HEK293 (cell line): ENCODE results near the gene HECTD3.
"Not testable (repeated sequence)": the region's sequence is repeated elsewhere in the genome, so short reads cannot be mapped to it uniquely, and the experiment has no call there.

Source experiments
- CTCF ChIP-seq: fragments of 450-650 bp; formaldehyde crosslinking; IDR thresholded peaks from 2 replicates; pipeline ENCODE4 v1.5.1; 2016; ENCODE audit warnings: missing biosample characterization, missing genetic modification characterization
- PRDM2 ChIP-seq: fragments of 450-650 bp; formaldehyde crosslinking; IDR thresholded peaks from 2 replicates; pipeline ENCODE4 v1.5.1; 2016; ENCODE audit warnings: missing biosample characterization, missing genetic modification characterization, borderline replicate concordance
- REST ChIP-seq: fragments of 450-650 bp; formaldehyde crosslinking; IDR thresholded peaks from 2 replicates; pipeline ENCODE4 v1.5.1; 2016; ENCODE audit warnings: missing biosample characterization, missing genetic modification characterization
- SETDB1 ChIP-seq: IDR thresholded peaks from one replicate; pipeline ENCODE4 v1.6.1; 2017; ENCODE audit warnings: mild to moderate bottlenecking, low read length, moderate library complexity, mixed read lengths; ENCODE audit not compliant: insufficient read length
- ZBTB49 ChIP-seq: fragments of 450-650 bp; formaldehyde crosslinking; IDR thresholded peaks from 2 replicates; pipeline ENCODE4 v1.5.1; 2016; ENCODE audit warnings: missing biosample characterization, missing genetic modification characterization, low read depth
- ZNF155 ChIP-seq: fragments of 450-650 bp; formaldehyde crosslinking; IDR thresholded peaks from 2 replicates; pipeline ENCODE4 v1.5.1; 2016; ENCODE audit warnings: missing biosample characterization, missing genetic modification characterization
- ZNF2 ChIP-seq: fragments of 450-650 bp; formaldehyde crosslinking; IDR thresholded peaks from 2 replicates; pipeline ENCODE4 v1.5.1; 2016; ENCODE audit warnings: missing biosample characterization, missing genetic modification characterization
- ZNF274 ChIP-seq, 2 experiments: fragments of 200-500 bp in 1 of 2; fragments of 450-650 bp in 1 of 2; sonication (Bioruptor generic) in 1 of 2; formaldehyde crosslinking in 1 of 2; IDR thresholded peaks; 2 replicates each; pipeline versions ENCODE4 v1.5.1 to v1.6.1; 2014 to 2016; ENCODE audit warnings: borderline replicate concordance in 1 of 2, inconsistent platforms in 1 of 2, low read length in 1 of 2, missing biosample characterization in 1 of 2, missing genetic modification characterization in 1 of 2
- ZNF311 ChIP-seq: fragments of 450-650 bp; formaldehyde crosslinking; IDR thresholded peaks from 2 replicates; pipeline ENCODE4 v1.5.1; 2017; ENCODE audit warnings: missing biosample characterization, missing genetic modification characterization, borderline replicate concordance
- ZNF341 ChIP-seq: fragments of 450-650 bp; formaldehyde crosslinking; IDR thresholded peaks from 2 replicates; pipeline ENCODE4; 2016; ENCODE audit warnings: low read depth, missing biosample characterization, missing genetic modification characterization
- ZNF560 ChIP-seq: fragments of 450-650 bp; formaldehyde crosslinking; IDR thresholded peaks from 2 replicates; pipeline ENCODE4 v1.5.1; 2017; ENCODE audit warnings: missing biosample characterization, missing genetic modification characterization, borderline replicate concordance
- ZNF623 ChIP-seq: fragments of 450-650 bp; formaldehyde crosslinking; IDR thresholded peaks from 2 replicates; pipeline ENCODE4 v1.5.1; 2016; ENCODE audit warnings: missing biosample characterization, missing genetic modification characterization
- ZNF639 ChIP-seq: fragments of 450-650 bp; formaldehyde crosslinking; IDR thresholded peaks from 2 replicates; pipeline ENCODE4 v1.5.1; 2016; ENCODE audit warnings: missing biosample characterization, missing genetic modification characterization

GRCh38 chr1:44962022-44962421 is 49.1 kb downstream of the HECTD3 start:
- not testable (repeated sequence) for TF ChIP-seq ZNF155 (tag by site-specific recombination); CTCF (tag by site-specific recombination); ZNF341 (tag by site-specific recombination); ZNF274 (IDR thresholded peaks at IDR 0.05; ENCODE audit: low read length); ZNF274 (tag by site-specific recombination; IDR thresholded peaks at IDR 0.05; ENCODE audit: borderline replicate concordance); SETDB1; REST (tag by site-specific recombination); ZNF2 (tag by site-specific recombination); ZNF623; PRDM2 (tag by site-specific recombination); ZNF639; ZNF560 (tag by site-specific recombination); ZBTB49 (tag by site-specific recombination); ZNF311 (tag by site-specific recombination)
